Body of pancreas (tissue), 4 donors: ENCODE results near the gene RIMS4.

Source experiments
- CTCF ChIP-seq, 7 experiments: fragments of 450-650 bp in 4 of 7; fragments of 200-600 bp in 3 of 7; sonication (generic) in 3 of 7; IDR thresholded peaks; one replicate each; pipeline ENCODE4 v1.5.1; 2016 to 2019; ENCODE audit warnings: antibody characterized with exemption in 7 of 7
- POLR2A ChIP-seq, 3 donors: fragments of 450-650 bp; IDR thresholded peaks; one replicate each; pipeline ENCODE4 v1.6.1; 2016; ENCODE audit warnings: antibody characterized with exemption in 3 of 3, mild to moderate bottlenecking in 2 of 3

- TF ChIP-seq CTCF (IDR thresholded peaks at IDR 0.05) (no peak), POLR2A (IDR thresholded peaks at IDR 0.05) (no peak)
These were observed at the start of gene RIMS4 for GRCh38 chr20:44810391-44811149.
